ENCODE data around the gene DDX1.

- no peak for TF ChIP-seq CTCF (conservative IDR thresholded peaks at IDR 0.05 in 1 of 2, IDR thresholded peaks at IDR 0.05 in 1 of 2; ENCODE audit: low read depth in 1 of 2, low read length in 2 of 2)
- TF ChIP-seq EZH2 (IDR thresholded peaks at IDR 0.05; ENCODE audit: low read length, missing control alignments): no peak
These were observed 70.9 kb downstream of the DDX1 start for GRCh38 chr2:15662579-15662978.
